Adrenal gland (tissue), 12 donors: ENCODE results near the gene RADIL. TPM values are rescaled to one million over a fixed set of nuclear protein-coding genes. Genes with fewer than 3 reads are reported as not detected.

Experiments
- DNase-seq, 7 donors: peaks; one replicate each; pipeline ENCODE4 v3.0.0-alpha.2; 2019 to 2020
- H3K27ac ChIP-seq, 5 donors: fragments of 200-600 bp; sonication (generic) in 4 of 5; 1 replicate in 3 of 5; 2 replicates in 2 of 5; pipeline versions ENCODE4 v1.5.1 to v1.8.0; 2016 to 2020; ENCODE audit warnings: mild to moderate bottlenecking in 1 of 5
- H3K27me3 ChIP-seq: fragments of 200-600 bp; 2 replicates; pipeline ENCODE4 v1.8.0; 2021
- H3K36me3 ChIP-seq, 2 donors: fragments of 200-600 bp; replicated peaks in 1 of 2; 1 replicate in 1 of 2; 2 replicates in 1 of 2; pipeline versions ENCODE4 v1.5.1 to v1.8.0; 2018 to 2022
- H3K4me1 ChIP-seq, 2 donors: fragments of 200-600 bp; replicated peaks in 1 of 2; 1 replicate in 1 of 2; 2 replicates in 1 of 2; pipeline versions ENCODE4 v1.5.1 to v1.8.0; 2018 to 2021
- H3K4me3 ChIP-seq, 4 donors: fragments of 200-600 bp; sonication (generic) in 3 of 4; one replicate each; pipeline ENCODE4 v1.5.1; 2016 to 2018
- H3K9me3 ChIP-seq, 3 donors: fragments of 200-600 bp; sonication (generic) in 1 of 3; replicated peaks in 1 of 3; 1 replicate in 2 of 3; 2 replicates in 1 of 3; pipeline versions ENCODE4 v1.5.1 to v1.8.0; 2016 to 2021
- CTCF ChIP-seq, 6 experiments: fragments of 450-650 bp in 4 of 6; fragments of 200-600 bp in 2 of 6; sonication (generic) in 1 of 6; IDR thresholded peaks; 1 replicate in 5 of 6; 2 replicates in 1 of 6; pipeline versions ENCODE4 v1.5.1 to v1.8.0; 2016 to 2021; ENCODE audit warnings: antibody characterized with exemption in 6 of 6, mild to moderate bottlenecking in 2 of 6, moderate library complexity in 1 of 6
- POLR2A ChIP-seq, 2 donors: fragments of 450-650 bp; IDR thresholded peaks; one replicate each; pipeline ENCODE4 v1.6.1; 2017; ENCODE audit warnings: antibody characterized with exemption in 2 of 2, mild to moderate bottlenecking in 2 of 2, moderate library complexity in 1 of 2
- WGBS, 4 donors: extraction: QIAGEN DNeasy Blood & Tissue Kit in 2 of 4; methylation state at CpG; one replicate each; pipeline versions ENCODE4 v1.1.5 to v1.1.7; 2013 to 2017; 5-methylcytosine and 5-hydroxymethylcytosine counted together
- intact Hi-C, 2 donors: fragments of 100-400 bp; cut with DNase I; formaldehyde crosslinking; loops; one replicate each; pipeline versions ENCODE4 v1.14.1 to v1.15.0; 2022 to 2023
- polyA plus RNA-seq, 3 donors: library from polyadenylated mRNA; stranded (reverse); fragments of 200-250 nt in 2 of 3; fragments of 350-450 nt in 1 of 3; fragmentation: Illumina TruSeq in 1 of 3; extraction: RNeasy Lipid Tissue Mini Kit (QIAGEN cat#74804) in 1 of 3; gene quantifications; one replicate each; pipeline ENCODE4 v1.2.3, GENCODE V29; 2013 to 2014
- total RNA-seq, 9 donors: library from RNA; depleted of rRNA in 4 of 9; stranded (reverse); fragments of >200 nt in 4 of 9; fragments of 120-200 nt in 1 of 9; fragmentation: NEBNext Ultra II Directional in 1 of 9; extraction: Animal tissue kit (Norgen Biotek cat#: 25700) in 1 of 9; gene quantifications; one replicate each; pipeline versions ENCODE4 v1.1.0 to v1.2.4, GENCODE V29; 2013 to 2023
- donor health status: healthy with polysubstance abuse.
- donor health status: Bipolar disorder and iron deficiency.
- donor health status: DM: yes; HTN: yes; CAD: no.
- donor health status: DM: no; HTN: no; CAD: no.
- donor health status: DM: no; HTN: no; CAD: no.
- donor health status: DM: yes; HTN: yes; CAD: no.

Gene RADIL
- total and polyA plus RNA-seq, 12 donors: 0.16 to 7.8 (median 1.4) TPM

- Histone ChIP-seq H3K9me3 (no peaks in the 10 kb centered on the region), H3K27me3 (no peaks in the 10 kb centered on the region), H3K4me1 (peaks cover 13 to 14% of the 10 kb centered on the region in 2 donors), H3K27ac (peak overlapping the region in 4 of 5 donors; percentile 13 to 62 (median 44)), H3K36me3 (peaks cover 0 to 47% of the 10 kb centered on the region in 2 donors), H3K4me3 (peak overlapping the region in 2 of 4 donors; percentile 25 to 35)
- 36 to 82% (median 39%) methylated on average over 18 to 50 of the region's 50 CpGs for WGBS, 4 donors
- intact Hi-C loops: no loop called here
- TF ChIP-seq POLR2A (IDR thresholded peaks at IDR 0.05) (no peak), CTCF (IDR thresholded peaks at IDR 0.05) (peak; percentile 48 to 89 (median 72))
- peak; percentile 64 to 90 (median 84) for DNase-seq
Measured at GRCh38 chr7:4791738-4792536, 91.6 kb downstream of the RADIL start.

GRCh38 chr7:4791101-4791737, 92.3 kb downstream of the RADIL start:
- no peaks in the 10 kb centered on the region for H3K27me3 ChIP-seq
- intact Hi-C loops: no loop called here
- H3K9me3 ChIP-seq: no peaks in the 10 kb centered on the region
- H3K36me3 ChIP-seq: peaks cover 0 to 54% of the 10 kb centered on the region in 2 donors
- 93 to 95% (median 95%) methylated on average over 14 to 25 of the region's 25 CpGs for WGBS, 4 donors
- no peak overlapping the region for H3K4me3 ChIP-seq
- peaks cover 13 to 14% of the 10 kb centered on the region in 2 donors for H3K4me1 ChIP-seq
- DNase-seq: no peak
- no peak overlapping the region for H3K27ac ChIP-seq
- TF ChIP-seq CTCF (IDR thresholded peaks at IDR 0.05): no peak
- no peak for TF ChIP-seq POLR2A (IDR thresholded peaks at IDR 0.05)

- peaks cover 13 to 14% of the 10 kb centered on the region in 2 donors for H3K4me1 ChIP-seq
- peaks cover 0 to 61% of the 10 kb centered on the region in 2 donors for H3K36me3 ChIP-seq
- 92 to 97% (median 95%) methylated on average over 20 to 24 of the region's 24 CpGs for WGBS, 4 donors
- TF ChIP-seq POLR2A (IDR thresholded peaks at IDR 0.05) (no peak), CTCF (IDR thresholded peaks at IDR 0.05) (no peak)
- no peak overlapping the region for H3K27ac ChIP-seq
- intact Hi-C loops: no loop called here
- DNase-seq: no peak
- H3K4me3 ChIP-seq: no peak overlapping the region
- H3K27me3 ChIP-seq: no peaks in the 10 kb centered on the region
- H3K9me3 ChIP-seq: no peaks in the 10 kb centered on the region
Measured at GRCh38 chr7:4790516-4790991, 93.0 kb downstream of the RADIL start.

- TF ChIP-seq POLR2A (IDR thresholded peaks at IDR 0.05) (no peak), CTCF (IDR thresholded peaks at IDR 0.05) (no peak)
- intact Hi-C loops: no loop called here
- Histone ChIP-seq H3K4me1 (peaks cover 13 to 14% of the 10 kb centered on the region in 2 donors), H3K36me3 (peaks cover 0 to 65% of the 10 kb centered on the region in 2 donors), H3K27ac (no peak overlapping the region), H3K27me3 (no peaks in the 10 kb centered on the region), H3K9me3 (no peaks in the 10 kb centered on the region), H3K4me3 (no peak overlapping the region)
- WGBS, 4 donors: 72 to 95% (median 89%) methylated on average over 5 to 9 of the region's 9 CpGs
- no peak for DNase-seq
Measured at GRCh38 chr7:4790078-4790465, 93.4 kb downstream of the RADIL start.
